WTC11 (cell line): ENCODE data around the gene CFAP221. TPM values are rescaled to one million over a fixed set of nuclear protein-coding genes. Genes with fewer than 3 reads are reported as not detected.

Source experiments
- ATAC-seq: fragments of 200-7000 bp; cut with Tn5 transposase; 2 replicates; pipeline ENCODE4 v1.10.0; 2021; ENCODE audit warnings: mild to moderate bottlenecking, moderate library complexity
- CTCF ChIA-PET: fragments of 300-600 bp; sonication (Branson Sonifier 250); formaldehyde crosslinking; loops from one replicate; lab custom pipeline; 2021; ENCODE audit warnings: antibody characterized with exemption; lab: Charles Lee
- POLR2A ChIA-PET: fragments of 350-600 bp; sonication (Branson Sonifier 250); formaldehyde crosslinking; loops from one replicate; lab custom pipeline; 2021; ENCODE audit warnings: antibody characterized with exemption; lab: Charles Lee
- DNase-seq: peaks from one replicate; pipeline ENCODE4 v3.0.0; 2021; ENCODE audit warnings: low spot score
- H3K27ac Mint-ChIP-seq: 2 replicates; pipeline ENCODE4 v1.8.0; 2021; ENCODE audit warnings: mixed read lengths
- H3K27me3 Mint-ChIP-seq: 2 replicates; pipeline ENCODE4 v1.8.0; 2021; ENCODE audit warnings: low read depth, mild to moderate bottlenecking, moderate library complexity, mixed read lengths
- H3K36me3 Mint-ChIP-seq: 2 replicates; pipeline ENCODE4 v1.8.0; 2021; ENCODE audit warnings: mixed read lengths
- H3K4me1 Mint-ChIP-seq: 2 replicates; pipeline ENCODE4 v1.8.0; 2022; ENCODE audit warnings: mixed read lengths
- H3K4me3 Mint-ChIP-seq: 2 replicates; pipeline ENCODE4 v1.8.0; 2021; ENCODE audit warnings: mild to moderate bottlenecking, moderate library complexity, mixed read lengths
- H3K9me3 Mint-ChIP-seq: 2 replicates; pipeline ENCODE4 v1.8.0; 2021; ENCODE audit warnings: mixed read lengths
- ESRRA ChIP-seq: sonication (generic); formaldehyde crosslinking; IDR thresholded peaks from 2 replicates; pipeline ENCODE4 v1.8.1; 2022; ENCODE audit warnings: mild to moderate bottlenecking, missing genetic modification reagents, borderline replicate concordance
- GRHL2 ChIP-seq: fragments of 250-450 bp; sonication (Bioruptor Pico); IDR thresholded peaks from 2 replicates; pipeline ENCODE4 v1.8.0; 2022; ENCODE audit warnings: mild to moderate bottlenecking, moderate library complexity; ENCODE audit not compliant: insufficient replicate concordance, severe bottlenecking
- HMGA2 ChIP-seq: fragments of 250-450 bp; sonication (Bioruptor Pico); IDR thresholded peaks from 2 replicates; pipeline ENCODE4 v1.4.0; 2021; ENCODE audit warnings: mild to moderate bottlenecking, moderate library complexity
- IRF2 ChIP-seq: sonication (generic); formaldehyde crosslinking; IDR thresholded peaks from 2 replicates; pipeline ENCODE4 v1.8.0; 2022; ENCODE audit warnings: low read depth, missing genetic modification reagents, borderline replicate concordance
- NFE2L1 ChIP-seq: sonication (generic); formaldehyde crosslinking; IDR thresholded peaks from 2 replicates; pipeline ENCODE4 v1.8.1; 2023; ENCODE audit warnings: missing genetic modification reagents
- PRRX2 ChIP-seq: fragments of 250-450 bp; sonication (Bioruptor Pico); IDR thresholded peaks from 2 replicates; pipeline ENCODE4 v1.8.0; 2021; ENCODE audit warnings: mild to moderate bottlenecking
- SOX15 ChIP-seq: fragments of 250-450 bp; sonication (Bioruptor Pico); IDR thresholded peaks from 2 replicates; pipeline ENCODE4 v1.9.0; 2021; ENCODE audit warnings: mild to moderate bottlenecking
- TCF7 ChIP-seq: sonication (generic); formaldehyde crosslinking; IDR thresholded peaks from 2 replicates; pipeline ENCODE4 v1.8.0; 2022; ENCODE audit warnings: mild to moderate bottlenecking, low read depth, missing genetic modification reagents, moderate library complexity
- ZBTB21 ChIP-seq: sonication (generic); formaldehyde crosslinking; IDR thresholded peaks from 2 replicates; pipeline ENCODE4 v1.8.1; 2023; ENCODE audit warnings: mild to moderate bottlenecking, missing genetic modification reagents, borderline replicate concordance
- ZNF138 ChIP-seq: sonication (generic); formaldehyde crosslinking; conservative IDR thresholded peaks from 2 replicates; pipeline ENCODE4 v1.8.1; 2022; ENCODE audit warnings: mild to moderate bottlenecking, moderate library complexity, missing genetic modification reagents
- ZNF396 ChIP-seq: fragments of 250-450 bp; sonication (Bioruptor Pico); IDR thresholded peaks from 2 replicates; pipeline ENCODE4 v1.8.0; 2021; ENCODE audit warnings: mild to moderate bottlenecking, moderate library complexity, borderline replicate concordance
- ZNF416 ChIP-seq: fragments of 250-450 bp; sonication (Bioruptor Pico); IDR thresholded peaks from 2 replicates; pipeline ENCODE4 v1.9.0; 2021; ENCODE audit warnings: mild to moderate bottlenecking, inconsistent platforms
- ZNF423 ChIP-seq: fragments of 250-450 bp; sonication (Bioruptor Pico); IDR thresholded peaks from 2 replicates; pipeline ENCODE4 v2.1.2; 2022; ENCODE audit warnings: mild to moderate bottlenecking, moderate library complexity
- ZNF671 ChIP-seq: fragments of 250-450 bp; sonication (Bioruptor Pico); IDR thresholded peaks from 2 replicates; pipeline ENCODE4 v1.8.0; 2021; ENCODE audit warnings: mild to moderate bottlenecking
- total RNA-seq: library from RNA; stranded (reverse); gene quantifications from 3 replicates; pipeline ENCODE4 v1.2.3, GENCODE V29; 2021
- TF ChIP-seq, protein P1 (sequence below): sonication (generic); formaldehyde crosslinking; IDR thresholded peaks from 2 replicates; pipeline ENCODE4 v1.8.0; 2022; ENCODE audit warnings: missing genetic modification reagents
- TF ChIP-seq, protein P2 (sequence below): sonication (generic); formaldehyde crosslinking; IDR thresholded peaks from 2 replicates; pipeline ENCODE4 v1.8.1; 2022; ENCODE audit warnings: missing genetic modification reagents, borderline replicate concordance
- TF ChIP-seq, protein P3 (sequence below): sonication (generic); formaldehyde crosslinking; IDR thresholded peaks from 2 replicates; pipeline ENCODE4 v1.8.0; 2022; ENCODE audit warnings: mild to moderate bottlenecking, missing genetic modification reagents
- TF ChIP-seq, protein P4 (sequence below): sonication (generic); formaldehyde crosslinking; IDR thresholded peaks from 2 replicates; pipeline ENCODE4 v1.8.0; 2022; ENCODE audit warnings: mild to moderate bottlenecking, missing genetic modification reagents
- TF ChIP-seq, protein P5 (sequence below): fragments of 250-450 bp; sonication (Bioruptor Pico); IDR thresholded peaks from 2 replicates; pipeline ENCODE4 v1.9.0; 2021; ENCODE audit warnings: mild to moderate bottlenecking, borderline replicate concordance
- TF ChIP-seq, protein P6 (sequence below): sonication (generic); formaldehyde crosslinking; IDR thresholded peaks from 2 replicates; pipeline ENCODE4 v1.8.1; 2023; ENCODE audit warnings: mild to moderate bottlenecking, missing genetic modification reagents, moderate library complexity

The CFAP221 gene
- total RNA-seq, 1 experiment from 2014 or later: 0.35 TPM

DNA sequence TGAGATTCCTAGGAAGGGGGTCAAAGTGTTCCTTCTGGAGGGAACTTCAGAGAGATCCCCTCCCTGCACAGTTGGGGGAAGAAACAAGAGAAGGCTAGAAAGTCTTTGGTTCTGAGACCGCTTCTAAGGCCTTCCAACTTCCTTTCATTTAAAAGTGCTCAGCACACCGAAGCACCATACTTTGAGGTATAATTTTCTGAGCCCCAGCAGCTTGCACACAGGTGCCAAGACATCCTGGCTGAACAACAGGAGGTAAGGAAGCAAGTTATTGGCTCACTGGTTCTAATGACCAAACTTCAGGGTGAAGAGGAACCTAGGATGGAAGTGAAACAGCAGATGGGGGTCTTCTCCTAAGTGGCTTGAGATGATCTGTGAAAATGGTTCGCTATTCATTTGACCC, 154.0 kb downstream of the CFAP221 start (continued):
- TF ChIP-seq, protein P1, sequence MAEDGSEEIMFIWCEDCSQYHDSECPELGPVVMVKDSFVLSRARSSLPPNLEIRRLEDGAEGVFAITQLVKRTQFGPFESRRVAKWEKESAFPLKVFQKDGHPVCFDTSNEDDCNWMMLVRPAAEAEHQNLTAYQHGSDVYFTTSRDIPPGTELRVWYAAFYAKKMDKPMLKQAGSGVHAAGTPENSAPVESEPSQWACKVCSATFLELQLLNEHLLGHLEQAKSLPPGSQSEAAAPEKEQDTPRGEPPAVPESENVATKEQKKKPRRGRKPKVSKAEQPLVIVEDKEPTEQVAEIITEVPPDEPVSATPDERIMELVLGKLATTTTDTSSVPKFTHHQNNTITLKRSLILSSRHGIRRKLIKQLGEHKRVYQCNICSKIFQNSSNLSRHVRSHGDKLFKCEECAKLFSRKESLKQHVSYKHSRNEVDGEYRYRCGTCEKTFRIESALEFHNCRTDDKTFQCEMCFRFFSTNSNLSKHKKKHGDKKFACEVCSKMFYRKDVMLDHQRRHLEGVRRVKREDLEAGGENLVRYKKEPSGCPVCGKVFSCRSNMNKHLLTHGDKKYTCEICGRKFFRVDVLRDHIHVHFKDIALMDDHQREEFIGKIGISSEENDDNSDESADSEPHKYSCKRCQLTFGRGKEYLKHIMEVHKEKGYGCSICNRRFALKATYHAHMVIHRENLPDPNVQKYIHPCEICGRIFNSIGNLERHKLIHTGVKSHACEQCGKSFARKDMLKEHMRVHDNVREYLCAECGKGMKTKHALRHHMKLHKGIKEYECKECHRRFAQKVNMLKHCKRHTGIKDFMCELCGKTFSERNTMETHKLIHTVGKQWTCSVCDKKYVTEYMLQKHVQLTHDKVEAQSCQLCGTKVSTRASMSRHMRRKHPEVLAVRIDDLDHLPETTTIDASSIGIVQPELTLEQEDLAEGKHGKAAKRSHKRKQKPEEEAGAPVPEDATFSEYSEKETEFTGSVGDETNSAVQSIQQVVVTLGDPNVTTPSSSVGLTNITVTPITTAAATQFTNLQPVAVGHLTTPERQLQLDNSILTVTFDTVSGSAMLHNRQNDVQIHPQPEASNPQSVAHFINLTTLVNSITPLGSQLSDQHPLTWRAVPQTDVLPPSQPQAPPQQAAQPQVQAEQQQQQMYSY: no peak
- TF ChIP-seq TCF7: no peak
- TF ChIP-seq, protein P2, sequence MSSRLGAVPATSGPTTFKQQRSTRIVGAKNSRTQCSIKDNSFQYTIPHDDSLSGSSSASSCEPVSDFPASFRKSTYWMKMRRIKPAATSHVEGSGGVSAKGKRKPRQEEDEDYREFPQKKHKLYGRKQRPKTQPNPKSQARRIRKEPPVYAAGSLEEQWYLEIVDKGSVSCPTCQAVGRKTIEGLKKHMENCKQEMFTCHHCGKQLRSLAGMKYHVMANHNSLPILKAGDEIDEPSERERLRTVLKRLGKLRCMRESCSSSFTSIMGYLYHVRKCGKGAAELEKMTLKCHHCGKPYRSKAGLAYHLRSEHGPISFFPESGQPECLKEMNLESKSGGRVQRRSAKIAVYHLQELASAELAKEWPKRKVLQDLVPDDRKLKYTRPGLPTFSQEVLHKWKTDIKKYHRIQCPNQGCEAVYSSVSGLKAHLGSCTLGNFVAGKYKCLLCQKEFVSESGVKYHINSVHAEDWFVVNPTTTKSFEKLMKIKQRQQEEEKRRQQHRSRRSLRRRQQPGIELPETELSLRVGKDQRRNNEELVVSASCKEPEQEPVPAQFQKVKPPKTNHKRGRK: no peak

DNA sequence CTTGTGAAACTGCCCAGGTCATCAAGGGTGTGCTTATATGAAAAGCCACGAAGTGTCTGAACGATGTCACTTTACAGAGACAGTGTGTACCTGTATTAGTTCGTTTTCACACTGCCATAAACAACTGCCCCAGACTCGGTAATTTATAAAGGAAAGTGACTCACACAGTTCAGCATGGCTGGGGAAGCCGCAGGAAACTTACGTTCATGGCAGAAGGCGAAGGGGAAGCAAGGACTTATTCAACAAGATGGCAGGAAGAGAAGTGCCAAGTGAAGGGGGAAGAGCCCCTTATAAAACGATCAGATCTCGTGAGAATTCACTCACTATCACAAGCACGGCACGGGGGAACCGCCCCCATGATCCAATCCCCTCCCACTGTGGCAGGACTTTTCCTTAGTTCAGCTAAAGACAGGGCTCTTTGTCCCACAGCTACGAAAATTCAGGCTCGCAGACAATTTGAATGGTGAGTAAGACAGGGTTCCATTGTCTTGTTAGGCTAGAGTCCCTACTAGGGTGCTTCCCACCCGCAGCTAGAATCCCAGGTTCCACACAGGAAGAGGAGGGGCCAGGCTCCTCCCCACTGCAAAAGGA, 154.9 kb downstream of the CFAP221 start:
- CTCF ChIA-PET: interaction anchor here (1.2 kb wide), 1 partner anchor 181 kb away, joined by 3 read pairs; no protein-coding TSS in a partner anchor
- H3K4me3 Mint-ChIP-seq: no peak overlapping the region
- peak overlapping the region; percentile 98 for H3K27ac Mint-ChIP-seq
- POLR2A ChIA-PET: no interaction called here
- H3K36me3 Mint-ChIP-seq: no peaks in the 10 kb centered on the region
- ATAC-seq (no peak), DNase-seq (no peak)
- no peaks in the 10 kb centered on the region for H3K9me3 Mint-ChIP-seq
- peaks cover 81% of the 10 kb centered on the region for H3K4me1 Mint-ChIP-seq
- no peaks in the 10 kb centered on the region; the same call in 1 of the 2 replicates for H3K27me3 Mint-ChIP-seq
- no peak for TF ChIP-seq ZNF416 (CRISPR knock-in tag)
- TF ChIP-seq ZNF423 (CRISPR knock-in tag): peak; percentile 86; the same call in 1 of the 2 replicates

DNA sequence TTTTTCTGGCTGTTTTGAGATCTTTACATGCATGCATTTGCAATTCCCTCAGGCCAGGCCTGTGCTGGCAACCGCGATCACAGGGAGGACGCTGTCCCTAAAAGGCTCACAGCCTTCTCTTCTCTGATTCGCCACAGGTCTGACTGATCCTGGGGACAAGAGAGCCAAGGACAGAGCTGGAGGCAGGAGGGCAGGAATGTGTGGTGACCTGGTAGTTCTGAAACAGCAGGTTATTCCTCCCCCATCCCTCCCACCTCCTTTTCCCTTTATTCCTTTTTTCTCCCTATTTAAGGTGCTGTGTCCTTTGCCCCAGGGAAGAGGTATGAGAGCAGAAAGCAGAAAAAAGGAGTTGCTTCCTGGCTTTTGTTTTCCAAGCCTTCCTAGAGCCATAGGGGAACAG, 156.6 kb downstream of the CFAP221 start:
- peak overlapping the region; percentile 56 for H3K4me3 Mint-ChIP-seq
- no peaks in the 10 kb centered on the region; the same call in 1 of the 2 replicates for H3K27me3 Mint-ChIP-seq
- H3K9me3 Mint-ChIP-seq: peaks cover 8% of the 10 kb centered on the region
- peak overlapping the region; percentile 98 for H3K27ac Mint-ChIP-seq
- peaks cover 9% of the 10 kb centered on the region for H3K36me3 Mint-ChIP-seq
- ChIA-PET CTCF (interaction anchor here (0.6 to 2.2 kb wide), 8 partner anchors 14 to 474 kb away, joined by 3 to 9 read pairs (median 4); partner anchors contain the start of genes PTPN4 and TMEM177), POLR2A (interaction anchor here (1.9 kb wide), 1 partner anchor 58 kb away, joined by 8 read pairs; the partner anchor contains the start of gene PTPN4)
- H3K4me1 Mint-ChIP-seq: peaks cover 68% of the 10 kb centered on the region
- DNase-seq (peak; percentile 36), ATAC-seq (peak; percentile 70)
- TF ChIP-seq IRF2 (CRISPR knock-in tag): no peak
- TF ChIP-seq, protein P3, sequence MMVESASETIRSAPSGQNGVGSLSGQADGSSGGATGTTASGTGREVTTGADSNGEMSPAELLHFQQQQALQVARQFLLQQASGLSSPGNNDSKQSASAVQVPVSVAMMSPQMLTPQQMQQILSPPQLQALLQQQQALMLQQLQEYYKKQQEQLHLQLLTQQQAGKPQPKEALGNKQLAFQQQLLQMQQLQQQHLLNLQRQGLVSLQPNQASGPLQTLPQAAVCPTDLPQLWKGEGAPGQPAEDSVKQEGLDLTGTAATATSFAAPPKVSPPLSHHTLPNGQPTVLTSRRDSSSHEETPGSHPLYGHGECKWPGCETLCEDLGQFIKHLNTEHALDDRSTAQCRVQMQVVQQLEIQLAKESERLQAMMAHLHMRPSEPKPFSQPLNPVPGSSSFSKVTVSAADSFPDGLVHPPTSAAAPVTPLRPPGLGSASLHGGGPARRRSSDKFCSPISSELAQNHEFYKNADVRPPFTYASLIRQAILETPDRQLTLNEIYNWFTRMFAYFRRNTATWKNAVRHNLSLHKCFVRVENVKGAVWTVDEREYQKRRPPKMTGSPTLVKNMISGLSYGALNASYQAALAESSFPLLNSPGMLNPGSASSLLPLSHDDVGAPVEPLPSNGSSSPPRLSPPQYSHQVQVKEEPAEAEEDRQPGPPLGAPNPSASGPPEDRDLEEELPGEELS (CRISPR knock-in tag): peak; percentile 24; the same call in 1 of the 2 replicates
- no peak for TF ChIP-seq PRRX2
- no peak for TF ChIP-seq ZNF138 (CRISPR knock-in tag)
- no peak for TF ChIP-seq GRHL2 (CRISPR knock-in tag)
- TF ChIP-seq ZNF671: no peak
- no peak for TF ChIP-seq NFE2L1
- no peak for TF ChIP-seq ZNF416 (CRISPR knock-in tag)
- no peak for TF ChIP-seq ZBTB21 (CRISPR knock-in tag)
- TF ChIP-seq, protein P4, sequence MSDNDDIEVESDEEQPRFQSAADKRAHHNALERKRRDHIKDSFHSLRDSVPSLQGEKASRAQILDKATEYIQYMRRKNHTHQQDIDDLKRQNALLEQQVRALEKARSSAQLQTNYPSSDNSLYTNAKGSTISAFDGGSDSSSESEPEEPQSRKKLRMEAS (CRISPR knock-in tag): peak; percentile 56; the same call in 1 of the 2 replicates
- TF ChIP-seq ESRRA (CRISPR knock-in tag): no peak
- TF ChIP-seq, protein P5, sequence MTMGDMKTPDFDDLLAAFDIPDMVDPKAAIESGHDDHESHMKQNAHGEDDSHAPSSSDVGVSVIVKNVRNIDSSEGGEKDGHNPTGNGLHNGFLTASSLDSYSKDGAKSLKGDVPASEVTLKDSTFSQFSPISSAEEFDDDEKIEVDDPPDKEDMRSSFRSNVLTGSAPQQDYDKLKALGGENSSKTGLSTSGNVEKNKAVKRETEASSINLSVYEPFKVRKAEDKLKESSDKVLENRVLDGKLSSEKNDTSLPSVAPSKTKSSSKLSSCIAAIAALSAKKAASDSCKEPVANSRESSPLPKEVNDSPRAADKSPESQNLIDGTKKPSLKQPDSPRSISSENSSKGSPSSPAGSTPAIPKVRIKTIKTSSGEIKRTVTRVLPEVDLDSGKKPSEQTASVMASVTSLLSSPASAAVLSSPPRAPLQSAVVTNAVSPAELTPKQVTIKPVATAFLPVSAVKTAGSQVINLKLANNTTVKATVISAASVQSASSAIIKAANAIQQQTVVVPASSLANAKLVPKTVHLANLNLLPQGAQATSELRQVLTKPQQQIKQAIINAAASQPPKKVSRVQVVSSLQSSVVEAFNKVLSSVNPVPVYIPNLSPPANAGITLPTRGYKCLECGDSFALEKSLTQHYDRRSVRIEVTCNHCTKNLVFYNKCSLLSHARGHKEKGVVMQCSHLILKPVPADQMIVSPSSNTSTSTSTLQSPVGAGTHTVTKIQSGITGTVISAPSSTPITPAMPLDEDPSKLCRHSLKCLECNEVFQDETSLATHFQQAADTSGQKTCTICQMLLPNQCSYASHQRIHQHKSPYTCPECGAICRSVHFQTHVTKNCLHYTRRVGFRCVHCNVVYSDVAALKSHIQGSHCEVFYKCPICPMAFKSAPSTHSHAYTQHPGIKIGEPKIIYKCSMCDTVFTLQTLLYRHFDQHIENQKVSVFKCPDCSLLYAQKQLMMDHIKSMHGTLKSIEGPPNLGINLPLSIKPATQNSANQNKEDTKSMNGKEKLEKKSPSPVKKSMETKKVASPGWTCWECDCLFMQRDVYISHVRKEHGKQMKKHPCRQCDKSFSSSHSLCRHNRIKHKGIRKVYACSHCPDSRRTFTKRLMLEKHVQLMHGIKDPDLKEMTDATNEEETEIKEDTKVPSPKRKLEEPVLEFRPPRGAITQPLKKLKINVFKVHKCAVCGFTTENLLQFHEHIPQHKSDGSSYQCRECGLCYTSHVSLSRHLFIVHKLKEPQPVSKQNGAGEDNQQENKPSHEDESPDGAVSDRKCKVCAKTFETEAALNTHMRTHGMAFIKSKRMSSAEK (CRISPR knock-in tag): no peak
- TF ChIP-seq, protein P6, sequence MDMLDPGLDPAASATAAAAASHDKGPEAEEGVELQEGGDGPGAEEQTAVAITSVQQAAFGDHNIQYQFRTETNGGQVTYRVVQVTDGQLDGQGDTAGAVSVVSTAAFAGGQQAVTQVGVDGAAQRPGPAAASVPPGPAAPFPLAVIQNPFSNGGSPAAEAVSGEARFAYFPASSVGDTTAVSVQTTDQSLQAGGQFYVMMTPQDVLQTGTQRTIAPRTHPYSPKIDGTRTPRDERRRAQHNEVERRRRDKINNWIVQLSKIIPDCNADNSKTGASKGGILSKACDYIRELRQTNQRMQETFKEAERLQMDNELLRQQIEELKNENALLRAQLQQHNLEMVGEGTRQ: no peak
- peak; percentile 26; the same call in 1 of the 2 replicates for TF ChIP-seq ZNF396 (CRISPR knock-in tag)
- no peak for TF ChIP-seq HMGA2 (CRISPR knock-in tag)
- TF ChIP-seq ZNF423 (CRISPR knock-in tag): peak; percentile 76
- no peak for TF ChIP-seq SOX15 (CRISPR knock-in tag)
